HepG2 (cell line): ENCODE results near the gene AKAP8L. TPM values are rescaled to one million over a fixed set of nuclear protein-coding genes. Genes with fewer than 3 reads are reported as not detected.

Source experiments
- ADNP ChIP-seq: sonication (generic); formaldehyde crosslinking; IDR thresholded peaks from 2 replicates; pipeline ENCODE4 v1.4.0; 2020; ENCODE audit warnings: missing genetic modification reagents
- ATF1 ChIP-seq: IDR thresholded peaks from 2 replicates; pipeline ENCODE4 v1.6.1; 2016; ENCODE audit warnings: mild to moderate bottlenecking, control low read depth
- FLYWCH1 ChIP-seq: sonication (generic); formaldehyde crosslinking; IDR thresholded peaks from 2 replicates; pipeline ENCODE4 v1.8.1; 2023; ENCODE audit warnings: mild to moderate bottlenecking, missing genetic modification reagents
- HOXA5 ChIP-seq: sonication (generic); formaldehyde crosslinking; IDR thresholded peaks from 2 replicates; pipeline ENCODE4 v1.4.0; 2020; ENCODE audit warnings: missing genetic modification reagents
- JDP2 ChIP-seq: sonication (generic); formaldehyde crosslinking; IDR thresholded peaks from 2 replicates; pipeline ENCODE4 v1.8.1; 2022; ENCODE audit warnings: missing genetic modification reagents, borderline replicate concordance
- MBNL3 ChIP-seq: fragments of 250-450 bp; sonication (Bioruptor Pico); conservative IDR thresholded peaks from 2 replicates; pipeline ENCODE4 v1.8.0; 2022; ENCODE audit warnings: mild to moderate bottlenecking, inconsistent platforms
- MEIS2 ChIP-seq: sonication (generic); formaldehyde crosslinking; IDR thresholded peaks from 2 replicates; pipeline ENCODE4 v1.9.0; 2021; ENCODE audit warnings: mild to moderate bottlenecking, missing genetic modification reagents
- MTF1 ChIP-seq: sonication (generic); formaldehyde crosslinking; IDR thresholded peaks from 2 replicates; pipeline ENCODE4 v1.5.0; 2020; ENCODE audit warnings: missing genetic modification reagents
- MZF1 ChIP-seq: sonication (generic); formaldehyde crosslinking; IDR thresholded peaks from 2 replicates; pipeline ENCODE4 v1.8.1; 2023; ENCODE audit warnings: mild to moderate bottlenecking, missing genetic modification reagents, borderline replicate concordance
- NKX3-1 ChIP-seq: sonication (generic); formaldehyde crosslinking; IDR thresholded peaks from 2 replicates; pipeline ENCODE4 v1.5.0; 2020; ENCODE audit warnings: missing genetic modification reagents
- PHB2 ChIP-seq: fragments of 450-650 bp; IDR thresholded peaks from 2 replicates; pipeline ENCODE4 v1.6.1; 2018; ENCODE audit not compliant: partially characterized antibody
- PTBP1 ChIP-seq: fragments of 200-400 bp; formaldehyde crosslinking; IDR thresholded peaks from 2 replicates; pipeline ENCODE4 v1.6.1; 2018; ENCODE audit warnings: low read length, low read depth; ENCODE audit not compliant: poor library complexity, severe bottlenecking
- TEAD3 ChIP-seq: optimal IDR thresholded peaks from 2 replicates; pipeline ENCODE3; 2016; ENCODE audit warnings: borderline replicate concordance
- ZBTB38 ChIP-seq: sonication (generic); formaldehyde crosslinking; IDR thresholded peaks from 2 replicates; pipeline ENCODE4 v1.5.1; 2020; ENCODE audit warnings: mild to moderate bottlenecking, missing genetic modification reagents
- ZFX ChIP-seq: sonication (generic); formaldehyde crosslinking; IDR thresholded peaks from 2 replicates; pipeline ENCODE4 v1.4.0; 2020; ENCODE audit warnings: mild to moderate bottlenecking, low read depth, missing genetic modification reagents, moderate library complexity
- ZMYM3 ChIP-seq: sonication (generic); formaldehyde crosslinking; IDR thresholded peaks from 2 replicates; pipeline ENCODE4 v1.5.1; 2020; ENCODE audit warnings: mild to moderate bottlenecking, missing genetic modification reagents
- ZNF121 ChIP-seq: sonication (generic); formaldehyde crosslinking; IDR thresholded peaks from 2 replicates; pipeline ENCODE4 v1.5.0; 2020; ENCODE audit warnings: mild to moderate bottlenecking, missing genetic modification reagents
- ZNF225 ChIP-seq: sonication (generic); formaldehyde crosslinking; IDR thresholded peaks from 2 replicates; pipeline ENCODE4 v1.4.0; 2020; ENCODE audit warnings: mild to moderate bottlenecking, missing genetic modification reagents
- ZNF251 ChIP-seq: sonication (generic); formaldehyde crosslinking; IDR thresholded peaks from 2 replicates; pipeline ENCODE4 v1.9.0; 2021; ENCODE audit warnings: mild to moderate bottlenecking, missing genetic modification reagents
- ZNF253 ChIP-seq: sonication (generic); formaldehyde crosslinking; IDR thresholded peaks from 2 replicates; pipeline ENCODE4 v1.8.0; 2022; ENCODE audit warnings: mild to moderate bottlenecking, missing genetic modification reagents, borderline replicate concordance
- ZNF660 ChIP-seq: sonication (generic); formaldehyde crosslinking; IDR thresholded peaks from 2 replicates; pipeline ENCODE4 v1.5.1; 2020; ENCODE audit warnings: mild to moderate bottlenecking, low read depth, missing genetic modification reagents, borderline replicate concordance
- ZNF75D ChIP-seq: sonication (generic); formaldehyde crosslinking; IDR thresholded peaks from 2 replicates; pipeline ENCODE4 v1.8.1; 2023; ENCODE audit warnings: missing genetic modification reagents, mild to moderate bottlenecking, borderline replicate concordance
- polyA plus RNA-seq, 8 experiments: library from polyadenylated mRNA; depleted of rRNA in 3 of 8; stranded (reverse) in 7 of 8; unstranded in 1 of 8; fragments of >200 nt; fragmentation: Illumina TruSeq in 4 of 8; extraction: Trizol in 4 of 8; gene quantifications; 2 replicates each; pipeline versions ENCODE4 v1.2.1 to v1.2.3, GENCODE V29; 2011 to 2016; ENCODE audit warnings: low read depth in 4 of 8, missing spikeins in 1 of 8, mixed read lengths in 1 of 8; ENCODE audit not compliant: insufficient read depth in 1 of 8
- total RNA-seq, 5 experiments: library from RNA; depleted of rRNA; stranded (reverse); fragments of >200 nt; fragmentation: Illumina TruSeq; extraction: Trizol; gene quantifications; 2 replicates each; pipeline ENCODE4 v1.2.3, GENCODE V29; 2016; ENCODE audit warnings: low read depth in 1 of 5
- TF ChIP-seq, protein P1 (sequence below): fragments of 450-650 bp; IDR thresholded peaks from 2 replicates; pipeline ENCODE4 v1.6.1; 2017
- TF ChIP-seq, protein P2 (sequence below): IDR thresholded peaks from 2 replicates; pipeline ENCODE4 v1.6.1; 2016; ENCODE audit warnings: missing compliant biosample characterization, missing genetic modification reagents, borderline replicate concordance
- TF ChIP-seq, protein P3 (sequence below): sonication (generic); IDR thresholded peaks from 2 replicates; pipeline ENCODE4 v1.6.1; 2016; ENCODE audit warnings: low read depth, borderline replicate concordance

Gene AKAP8L
- total and polyA plus RNA-seq, 2 of the 13 experiments (the other 11 are each of a cell fraction or from before 2014, with no cell fraction given), result 48.2 to 49.6 TPM

GRCh38 chr19:15452111-15453047 lies 33.6 kb upstream of the AKAP8L start (continued):
- TF ChIP-seq, protein P1, sequence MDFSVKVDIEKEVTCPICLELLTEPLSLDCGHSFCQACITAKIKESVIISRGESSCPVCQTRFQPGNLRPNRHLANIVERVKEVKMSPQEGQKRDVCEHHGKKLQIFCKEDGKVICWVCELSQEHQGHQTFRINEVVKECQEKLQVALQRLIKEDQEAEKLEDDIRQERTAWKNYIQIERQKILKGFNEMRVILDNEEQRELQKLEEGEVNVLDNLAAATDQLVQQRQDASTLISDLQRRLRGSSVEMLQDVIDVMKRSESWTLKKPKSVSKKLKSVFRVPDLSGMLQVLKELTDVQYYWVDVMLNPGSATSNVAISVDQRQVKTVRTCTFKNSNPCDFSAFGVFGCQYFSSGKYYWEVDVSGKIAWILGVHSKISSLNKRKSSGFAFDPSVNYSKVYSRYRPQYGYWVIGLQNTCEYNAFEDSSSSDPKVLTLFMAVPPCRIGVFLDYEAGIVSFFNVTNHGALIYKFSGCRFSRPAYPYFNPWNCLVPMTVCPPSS, result no peak
- TF ChIP-seq ZNF253 (CRISPR knock-in tag) (no peak), MEIS2 (CRISPR knock-in tag) (peak; percentile 53; the same call in 1 of the 2 replicates), MBNL3 (CRISPR knock-in tag) (no peak), ZNF225 (CRISPR knock-in tag) (no peak), ZFX (CRISPR knock-in tag) (peak; percentile 39; the same call in 1 of the 2 replicates), ADNP (CRISPR knock-in tag) (no peak), ZNF75D (no peak), ZNF121 (CRISPR knock-in tag) (peak; percentile 84), ZBTB38 (0 out of 2 replicates have a peak, but pooled peaks have one; percentile 36), PTBP1 (peak; percentile 46), JDP2 (no peak), MTF1 (CRISPR knock-in tag) (no peak), TEAD3 (CRISPR knock-in tag) (peak; percentile 40), ZMYM3 (CRISPR knock-in tag) (peak; percentile 96), NKX3-1 (CRISPR knock-in tag) (no peak), HOXA5 (peak; percentile 90), PHB2 (no peak), ATF1 (CRISPR knock-in tag) (no peak), FLYWCH1 (CRISPR knock-in tag) (no peak), MZF1 (CRISPR knock-in tag) (no peak), ZNF660 (CRISPR knock-in tag) (no peak), ZNF251 (CRISPR knock-in tag) (no peak)
- TF ChIP-seq, protein P2, sequence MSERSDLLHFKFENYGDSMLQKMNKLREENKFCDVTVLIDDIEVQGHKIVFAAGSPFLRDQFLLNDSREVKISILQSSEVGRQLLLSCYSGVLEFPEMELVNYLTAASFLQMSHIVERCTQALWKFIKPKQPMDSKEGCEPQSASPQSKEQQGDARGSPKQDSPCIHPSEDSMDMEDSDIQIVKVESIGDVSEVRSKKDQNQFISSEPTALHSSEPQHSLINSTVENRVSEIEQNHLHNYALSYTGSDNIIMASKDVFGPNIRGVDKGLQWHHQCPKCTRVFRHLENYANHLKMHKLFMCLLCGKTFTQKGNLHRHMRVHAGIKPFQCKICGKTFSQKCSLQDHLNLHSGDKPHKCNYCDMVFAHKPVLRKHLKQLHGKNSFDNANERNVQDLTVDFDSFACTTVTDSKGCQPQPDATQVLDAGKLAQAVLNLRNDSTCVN, result no peak
- TF ChIP-seq, protein P3, sequence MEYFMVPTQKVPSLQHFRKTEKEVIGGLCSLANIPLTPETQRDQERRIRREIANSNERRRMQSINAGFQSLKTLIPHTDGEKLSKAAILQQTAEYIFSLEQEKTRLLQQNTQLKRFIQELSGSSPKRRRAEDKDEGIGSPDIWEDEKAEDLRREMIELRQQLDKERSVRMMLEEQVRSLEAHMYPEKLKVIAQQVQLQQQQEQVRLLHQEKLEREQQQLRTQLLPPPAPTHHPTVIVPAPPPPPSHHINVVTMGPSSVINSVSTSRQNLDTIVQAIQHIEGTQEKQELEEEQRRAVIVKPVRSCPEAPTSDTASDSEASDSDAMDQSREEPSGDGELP, result peak; percentile 14; the same call in 1 of the 2 replicates
